GM10266 (cell line): ENCODE results near the gene CCDC192.

Experiments used
- DNase-seq: peaks from one replicate; pipeline ENCODE4 v3.0.0; 2012; ENCODE audit errors: extremely low spot score
- CTCF ChIP-seq: IDR thresholded peaks from 2 replicates; pipeline ENCODE4 v1.5.1; 2012; ENCODE audit warnings: mild to moderate bottlenecking, low read depth; ENCODE audit not compliant: control insufficient read depth, insufficient read depth; ENCODE audit errors: missing control alignments

CCDC192 gene

DNA sequence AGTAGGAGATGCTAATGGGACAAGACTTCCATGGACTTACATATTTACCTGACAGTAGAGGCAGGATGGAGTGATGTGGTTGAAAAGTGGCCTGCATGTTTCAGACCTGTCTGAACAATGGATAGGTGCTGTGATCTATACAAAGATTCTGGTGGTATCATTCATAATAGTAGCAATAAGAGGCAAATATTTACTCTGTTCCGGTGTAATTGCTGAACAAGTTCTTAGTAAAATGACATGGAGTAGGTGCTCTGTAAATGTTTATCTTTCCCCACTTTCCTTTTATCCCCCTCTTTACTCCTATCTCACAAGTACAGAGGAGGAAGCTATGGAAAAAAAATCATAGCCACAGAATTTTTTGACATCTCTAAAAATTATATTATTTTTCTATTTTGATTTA, 221.4 kb downstream of the CCDC192 start:
- TF ChIP-seq CTCF = no peak
- no peak for DNase-seq

DNA sequence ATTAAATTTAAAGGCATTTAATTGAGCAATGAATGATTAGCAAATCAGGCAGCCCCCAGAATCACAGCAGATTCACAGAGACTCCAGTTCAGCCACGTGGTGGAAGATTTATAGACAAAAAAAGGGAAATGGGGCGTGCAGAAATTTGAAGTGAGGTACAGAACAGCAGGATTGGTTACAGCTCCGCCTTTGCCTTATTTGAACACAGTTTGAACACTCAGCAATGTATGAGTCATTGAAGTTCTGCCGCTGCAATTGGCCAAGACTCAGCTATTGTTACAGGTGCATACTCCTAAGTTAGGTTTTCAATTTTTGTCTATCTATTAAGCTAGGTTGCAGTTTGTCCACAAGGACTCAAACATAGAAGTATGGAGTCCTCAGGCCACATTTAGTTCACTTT, 222.7 kb downstream of the CCDC192 start:
- DNase-seq = no peak

GRCh38 chr5:127926974-127927373, 223.8 kb downstream of the CCDC192 start:
- DNase-seq = no peak
- no peak for TF ChIP-seq CTCF

More for the DNA sequence above, 222.7 kb downstream of the CCDC192 start:
- no peak for TF ChIP-seq CTCF

GRCh38 chr5:127928053-127928452, 224.9 kb downstream of the CCDC192 start:
- no peak for DNase-seq
- TF ChIP-seq CTCF = no peak

DNA sequence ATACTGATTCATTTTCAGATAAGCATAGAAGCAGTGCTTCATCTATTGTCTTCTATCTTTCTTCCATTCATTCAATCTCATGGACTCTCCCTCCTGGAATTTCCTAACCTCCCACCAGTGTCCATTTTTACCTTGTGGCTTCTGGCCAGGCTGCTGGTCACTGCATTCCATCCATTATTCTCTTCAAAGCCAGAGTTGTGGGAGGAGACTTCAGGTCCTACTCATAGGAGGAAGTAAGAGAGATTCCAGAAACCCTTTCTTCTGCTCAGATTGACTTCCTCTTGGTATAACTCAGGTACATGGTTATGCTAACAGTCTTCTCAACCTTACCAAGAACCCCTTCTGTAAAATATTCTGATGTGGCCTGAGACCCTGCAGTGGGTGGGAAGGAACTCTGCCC, 227.1 kb downstream of the CCDC192 start:
- no peak for DNase-seq
- no peak for TF ChIP-seq CTCF

DNA sequence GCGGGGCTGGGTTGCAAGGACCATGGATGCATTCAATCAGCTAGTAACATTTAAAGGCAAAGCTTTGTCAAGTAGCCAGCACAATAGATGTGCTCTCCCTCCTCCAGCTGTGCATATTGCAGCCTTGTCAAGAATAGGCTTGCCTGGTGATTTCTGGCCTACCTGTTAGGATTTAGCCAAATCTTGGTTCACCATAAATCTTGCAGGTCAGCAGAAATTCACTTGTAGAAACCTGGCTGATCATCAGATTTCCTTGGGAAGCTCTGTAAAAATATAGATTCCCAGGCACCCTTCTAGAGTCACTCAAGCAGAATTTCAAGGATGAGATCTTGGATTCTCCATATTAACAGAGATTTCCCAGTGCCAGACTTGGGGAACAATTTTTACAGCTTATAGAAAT, 228.2 kb downstream of the CCDC192 start:
- TF ChIP-seq CTCF = no peak
- no peak for DNase-seq

DNA sequence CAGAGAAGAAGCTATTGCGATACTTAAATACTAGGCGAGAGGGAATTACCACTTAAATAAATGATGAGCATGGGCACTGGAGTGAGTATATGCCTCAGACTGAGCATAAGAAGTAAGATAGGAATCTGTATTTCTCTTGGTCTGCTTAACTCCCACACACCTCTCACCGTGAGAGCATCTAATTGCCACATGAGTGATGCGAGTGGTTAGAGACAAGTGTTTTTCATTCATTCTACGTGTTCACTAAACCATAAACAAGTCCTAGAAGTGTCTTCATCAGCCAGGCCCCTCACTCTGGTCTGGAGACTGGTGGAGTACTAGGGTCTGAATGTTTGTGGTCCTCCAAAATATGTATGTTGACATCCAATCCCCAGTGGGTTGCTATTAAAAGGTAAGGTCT, 230.2 kb downstream of the CCDC192 start:
- TF ChIP-seq CTCF = no peak
- DNase-seq = no peak
